IMR-90 (cell line): Measurements from ENCODE around the gene FAM163A. TPM values are rescaled to one million over a fixed set of nuclear protein-coding genes. Genes with fewer than 3 reads are reported as not detected.

Source experiments
- ATAC-seq: fragments of 200-7000 bp; cut with Tn5 transposase; 2 replicates; pipeline ENCODE4 v1.9.1; 2020; ENCODE audit warnings: low read depth, mild to moderate bottlenecking, moderate library complexity
- BruUV-seq: library from RNA; stranded (reverse); fragments of 400-500 nt; replicated peaks from 2 replicates; lab custom pipeline; 2021; lab: Mats Ljungman, UMichigan
- CTCF ChIA-PET: fragments of 300-600 bp; formaldehyde crosslinking; extraction: SDS; loops from one replicate; lab custom pipeline; 2021; ENCODE audit warnings: antibody characterized with exemption; lab: Yijun Ruan, JAX
- POLR2A ChIA-PET: fragments of 300-600 bp; sonication (Branson Sonifier 250); formaldehyde crosslinking; loops from one replicate; lab custom pipeline; 2022; ENCODE audit warnings: antibody characterized with exemption; ENCODE audit not compliant: unreplicated experiment; lab: Charles Lee
- DNase-seq: peaks from one replicate; pipeline ENCODE4 v3.0.0; 2013
- H2AFZ ChIP-seq: replicated peaks from 2 replicates; pipeline ENCODE3; 2013; ENCODE audit warnings: low read length, mild to moderate bottlenecking; ENCODE audit not compliant: poor library complexity
- H2AK5ac ChIP-seq: 2 replicates; pipeline ENCODE4 v1.6.1; 2013; ENCODE audit warnings: low read depth, low read length, inconsistent platforms
- H2AK9ac ChIP-seq: replicated peaks from 2 replicates; pipeline ENCODE3; 2013; ENCODE audit warnings: mild to moderate bottlenecking, low read depth, low read length, moderate library complexity; ENCODE audit not compliant: poor library complexity
- H2BK120ac ChIP-seq: 2 replicates; pipeline ENCODE4 v1.6.1; 2013; ENCODE audit warnings: low read depth, low read length, inconsistent platforms
- H2BK15ac ChIP-seq: 3 replicates; pipeline ENCODE4 v1.6.1; 2013; ENCODE audit warnings: low read depth, low read length, inconsistent platforms
- H2BK20ac ChIP-seq: 2 replicates; pipeline ENCODE4 v1.6.1; 2013; ENCODE audit warnings: low read depth, mild to moderate bottlenecking, inconsistent platforms, low read length, moderate library complexity
- H2BK5ac ChIP-seq: 2 replicates; pipeline ENCODE4 v1.6.1; 2013; ENCODE audit warnings: mild to moderate bottlenecking, low read depth, low read length, inconsistent platforms; ENCODE audit not compliant: poor library complexity, severe bottlenecking
- H3K14ac ChIP-seq: replicated peaks from 2 replicates; pipeline ENCODE4 v1.6.1; 2013; ENCODE audit warnings: low read depth, low read length, inconsistent platforms
- H3K18ac ChIP-seq: 2 replicates; pipeline ENCODE4 v1.6.1; 2013; ENCODE audit warnings: low read depth, low read length, control low read depth
- H3K23ac ChIP-seq: 2 replicates; pipeline ENCODE4 v1.6.1; 2013; ENCODE audit warnings: low read depth, low read length, inconsistent platforms
- H3K27ac ChIP-seq: 2 replicates; pipeline ENCODE4 v1.5.1; 2013; ENCODE audit warnings: mild to moderate bottlenecking, control low read depth, low read length; ENCODE audit not compliant: insufficient read depth
- H3K27me3 ChIP-seq: 2 replicates; pipeline ENCODE4 v1.6.1; 2013; ENCODE audit warnings: low read length; ENCODE audit not compliant: control insufficient read depth, insufficient read depth
- H3K36me3 ChIP-seq: 2 replicates; pipeline ENCODE4 v1.6.1; 2013; ENCODE audit warnings: low read length, mixed read lengths; ENCODE audit not compliant: control insufficient read depth, insufficient read depth
- H3K4ac ChIP-seq: 2 replicates; pipeline ENCODE4 v1.6.1; 2013; ENCODE audit warnings: low read depth, low read length, inconsistent platforms
- H3K4me1 ChIP-seq: 2 replicates; pipeline ENCODE4 v1.6.1; 2013; ENCODE audit warnings: low read length, mixed read lengths; ENCODE audit not compliant: control insufficient read depth, insufficient read depth
- H3K4me2 ChIP-seq: 2 replicates; pipeline ENCODE4 v1.6.1; 2013; ENCODE audit warnings: low read depth, mild to moderate bottlenecking, control low read depth, low read length, moderate library complexity
- H3K4me3 ChIP-seq: 2 replicates; pipeline ENCODE4 v1.5.1; 2013; ENCODE audit warnings: low read depth, mild to moderate bottlenecking, control low read depth, low read length, moderate library complexity; ENCODE audit not compliant: insufficient read depth
- H3K56ac ChIP-seq: 2 replicates; pipeline ENCODE4 v1.6.1; 2013; ENCODE audit warnings: low read length, inconsistent platforms; ENCODE audit not compliant: insufficient read depth; ENCODE audit errors: extremely low read depth
- H3K79me1 ChIP-seq, 2 experiments: 2 replicates each; pipeline ENCODE4 v1.6.1; 2013; ENCODE audit warnings: low read length in 2 of 2, inconsistent platforms in 1 of 2, low read depth in 1 of 2
- H3K9ac ChIP-seq: 2 replicates; pipeline ENCODE4 v1.6.1; 2013; ENCODE audit warnings: low read depth, low read length, control low read depth
- H3K9me1 ChIP-seq: 2 replicates; pipeline ENCODE4 v1.6.1; 2013; ENCODE audit warnings: low read length, inconsistent platforms; ENCODE audit not compliant: insufficient read depth
- H3K9me3 ChIP-seq: 2 replicates; pipeline ENCODE4 v1.6.1; 2013; ENCODE audit warnings: low read length; ENCODE audit not compliant: control insufficient read depth, insufficient read depth
- H4K20me1 ChIP-seq: 2 replicates; pipeline ENCODE4 v1.6.1; 2013; ENCODE audit warnings: low read length, inconsistent platforms; ENCODE audit not compliant: insufficient read depth
- H4K5ac ChIP-seq: 2 replicates; pipeline ENCODE4 v1.6.1; 2013; ENCODE audit warnings: mild to moderate bottlenecking, low read depth, low read length, control low read depth
- H4K8ac ChIP-seq, 2 experiments: 2 replicates each; pipeline ENCODE4 v1.6.1; 2013; ENCODE audit warnings: low read depth in 2 of 2, low read length in 2 of 2, control low read depth in 1 of 2, inconsistent platforms in 1 of 2
- H4K91ac ChIP-seq: 2 replicates; pipeline ENCODE4 v1.6.1; 2013; ENCODE audit warnings: low read depth, low read length, inconsistent platforms; ENCODE audit not compliant: insufficient read depth
- BHLHE40 ChIP-seq: fragments of 150-350 bp; IDR thresholded peaks from 2 replicates; pipeline ENCODE4 v1.6.1; 2016; ENCODE audit warnings: mild to moderate bottlenecking, low read depth, low read length
- CEBPB ChIP-seq: IDR thresholded peaks from 2 replicates; pipeline ENCODE4 v1.6.1; 2012; ENCODE audit warnings: low read depth, low read length, improper control_type of control experiment
- FOS ChIP-seq: fragments of 150-350 bp; IDR thresholded peaks from 2 replicates; pipeline ENCODE4 v1.6.1; 2016; ENCODE audit warnings: low read depth, low read length
- MAFK ChIP-seq: IDR thresholded peaks from 2 replicates; pipeline ENCODE4 v1.6.1; 2012; ENCODE audit warnings: low read depth, low read length, improper control_type of control experiment
- MXI1 ChIP-seq: IDR thresholded peaks from 2 replicates; pipeline ENCODE4 v1.6.1; 2012; ENCODE audit warnings: low read depth, mild to moderate bottlenecking, low read length, moderate library complexity, borderline replicate concordance
- NFE2L2 ChIP-seq: fragments of 150-350 bp; IDR thresholded peaks from 2 replicates; pipeline ENCODE4 v1.6.1; 2016; ENCODE audit warnings: low read depth, mild to moderate bottlenecking, low read length
- POLR2A ChIP-seq: IDR thresholded peaks from 2 replicates; pipeline ENCODE4 v1.6.1; 2012; ENCODE audit warnings: mild to moderate bottlenecking, low read depth, low read length
- RAD21 ChIP-seq: IDR thresholded peaks from 2 replicates; pipeline ENCODE4 v1.6.1; 2012; ENCODE audit warnings: low read length, improper control_type of control experiment
- SMC3 ChIP-seq: fragments of 150-350 bp; IDR thresholded peaks from 2 replicates; pipeline ENCODE4 v1.6.1; 2016; ENCODE audit warnings: low read depth, mild to moderate bottlenecking, antibody characterized with exemption, low read length, moderate library complexity
- USF2 ChIP-seq: fragments of 150-350 bp; IDR thresholded peaks from 2 replicates; pipeline ENCODE4 v1.6.1; 2017; ENCODE audit warnings: mild to moderate bottlenecking, antibody characterized with exemption, low read length, low read depth
- WGBS, 2 experiments: methylation state at CpG; one replicate each; pipeline versions ENCODE4 v1.1.5 to v1.1.7; 2013; ENCODE audit warnings: missing lambda C conversion rate in 2 of 2; ENCODE audit not compliant: insufficient read length in 1 of 2; ENCODE audit errors: extremely low coverage in 2 of 2; 5-methylcytosine and 5-hydroxymethylcytosine counted together
- dilution Hi-C: fragments of 300-500 bp; cut with HindIII; formaldehyde crosslinking; loops from one replicate; pipeline ENCODE4 v1.14.3; 2018; ENCODE audit warnings: low sequenced_read_pairs; ENCODE audit not compliant: unreplicated experiment
- in situ Hi-C: fragments of 300-500 bp; cut with MboI; formaldehyde crosslinking; loops from 3 replicates; pipeline ENCODE4 v1.14.3; 2019; ENCODE audit warnings: low sequenced_read_pairs, inconsistent platforms, mixed read lengths
- intact Hi-C: fragments of 100-400 bp; cut with micrococcal nuclease; formaldehyde crosslinking; loops from 2 replicates; pipeline ENCODE4 v1.10.0; 2022
- polyA plus RNA-seq, 3 experiments: library from polyadenylated mRNA; depleted of rRNA; stranded (reverse); fragments of >200 nt; gene quantifications; 2 replicates each; pipeline ENCODE4 v1.2.3, GENCODE V29; 2012; ENCODE audit warnings: low replicate concordance in 1 of 3
- total RNA-seq: library from RNA; depleted of rRNA; stranded (reverse); fragments of >200 nt; gene quantifications from 2 replicates; pipeline ENCODE4 v1.2.3, GENCODE V29; 2012

FAM163A gene
- total and polyA plus RNA-seq, 2 of the 4 experiments (the other 2 are of a cell fraction): not detected

GRCh38 chr1:179774000-179774399 is 30.9 kb downstream of the FAM163A start:
- Histone ChIP-seq H3K4me1 (no peaks in the 10 kb centered on the region), H4K91ac (no peak overlapping the region), H2AFZ (no peak overlapping the region), H3K23ac (no peak overlapping the region), H3K36me3 (no peaks in the 10 kb centered on the region), H3K27me3 (peaks cover 24% of the 10 kb centered on the region), H3K9me3 (peaks cover 6% of the 10 kb centered on the region; the same call in 1 of the 2 replicates), H4K20me1 (no peaks in the 10 kb centered on the region), H2AK9ac (no peak overlapping the region), H3K79me1 (no peaks in the 10 kb centered on the region), H2BK15ac (no peak overlapping the region), H3K18ac (no peak overlapping the region), H3K9me1 (no peaks in the 10 kb centered on the region), H3K14ac (no peak overlapping the region), H3K4me2 (no peak overlapping the region), H3K4me3 (no peak overlapping the region), H3K9ac (no peak overlapping the region), H2AK5ac (no peak overlapping the region), H4K5ac (no peak overlapping the region), H2BK20ac (no peak overlapping the region), H3K27ac (no peak overlapping the region), H3K4ac (no peak overlapping the region), H2BK120ac (no peak overlapping the region), H2BK5ac (no peak overlapping the region), H3K56ac (no peak overlapping the region), H4K8ac (no peak overlapping the region)
- in situ Hi-C loops: no loop called here
- ChIA-PET POLR2A (no interaction called here), CTCF (no interaction called here)
- WGBS, 2 experiments: no CpG with 5 or more reads among the region's 2 CpGs
- DNase-seq: no peak
- TF ChIP-seq CEBPB (no peak), MXI1 (no peak), BHLHE40 (no peak), MAFK (no peak), SMC3 (no peak), FOS (no peak), POLR2A (no peak), USF2 (no peak), RAD21 (no peak), NFE2L2 (no peak)
- BruUV-seq: no TSS peak
- no peak for ATAC-seq
- dilution Hi-C loops: no loop called here
- intact Hi-C loops: no loop called here
